Endothelial cell (in vitro differentiated cells): ENCODE results near the gene SOCS7. TPM values are rescaled to one million over a fixed set of nuclear protein-coding genes. Genes with fewer than 3 reads are reported as not detected.

ENCODE experiments used
- DNase-seq: peaks from one replicate; pipeline ENCODE4 v3.0.0; 2021; ENCODE audit warnings: low spot score
- H3K27ac Mint-ChIP-seq: one replicate; pipeline ENCODE4 v1.8.0; 2021; ENCODE audit warnings: mixed read lengths, inconsistent platforms; ENCODE audit not compliant: unreplicated experiment
- H3K27me3 Mint-ChIP-seq: one replicate; pipeline ENCODE4 v1.8.0; 2021; ENCODE audit warnings: mild to moderate bottlenecking, moderate library complexity, mixed read lengths, inconsistent platforms; ENCODE audit not compliant: unreplicated experiment
- H3K36me3 Mint-ChIP-seq: one replicate; pipeline ENCODE4 v1.8.0; 2021; ENCODE audit warnings: mild to moderate bottlenecking, low read depth, mixed read lengths, inconsistent platforms; ENCODE audit not compliant: unreplicated experiment
- H3K4me1 Mint-ChIP-seq: one replicate; pipeline ENCODE4 v1.8.0; 2021; ENCODE audit warnings: mild to moderate bottlenecking, mixed read lengths, inconsistent platforms; ENCODE audit not compliant: unreplicated experiment
- H3K4me3 Mint-ChIP-seq: one replicate; pipeline ENCODE4 v1.8.0; 2021; ENCODE audit warnings: mild to moderate bottlenecking, mixed read lengths, inconsistent platforms; ENCODE audit not compliant: unreplicated experiment
- H3K9me3 Mint-ChIP-seq: one replicate; pipeline ENCODE4 v1.8.0; 2021; ENCODE audit warnings: mixed read lengths, inconsistent platforms; ENCODE audit not compliant: unreplicated experiment
- CTCF ChIP-seq: fragments of 200-600 bp; sonication (generic); IDR thresholded peaks from one replicate; pipeline ENCODE4 v1.5.0; 2021; ENCODE audit warnings: antibody characterized with exemption; ENCODE audit not compliant: unreplicated experiment
- total RNA-seq: library from RNA; stranded (reverse); fragmentation: NEBNext Ultra II Directional; extraction: Animal tissue kit (Norgen Biotek cat#: 25700); gene quantifications from one replicate; pipeline ENCODE4 v1.2.1, GENCODE V29; 2021; ENCODE audit not compliant: unreplicated experiment

Gene SOCS7
- total RNA-seq, 1 donor from 2014 or later: 13.8 TPM

GRCh38 chr17:38329808-38330730, 21.6 kb upstream of the SOCS7 start:
- no peak for DNase-seq
- H3K4me1 Mint-ChIP-seq: peaks cover 49% of the 10 kb centered on the region
- no peak overlapping the region for H3K4me3 Mint-ChIP-seq
- peaks cover 8% of the 10 kb centered on the region for H3K27me3 Mint-ChIP-seq
- peaks cover 4% of the 10 kb centered on the region for H3K36me3 Mint-ChIP-seq
- no peaks in the 10 kb centered on the region for H3K9me3 Mint-ChIP-seq
- TF ChIP-seq CTCF: no peak
- H3K27ac Mint-ChIP-seq: no peak overlapping the region

GRCh38 chr17:38330941-38331411, 20.7 kb upstream of the SOCS7 start:
- TF ChIP-seq CTCF: no peak
- H3K27ac Mint-ChIP-seq: no peak overlapping the region
- H3K27me3 Mint-ChIP-seq: peaks cover 8% of the 10 kb centered on the region
- no peak for DNase-seq
- peaks cover 40% of the 10 kb centered on the region for H3K4me1 Mint-ChIP-seq
- H3K9me3 Mint-ChIP-seq: no peaks in the 10 kb centered on the region
- peaks cover 8% of the 10 kb centered on the region for H3K36me3 Mint-ChIP-seq
- H3K4me3 Mint-ChIP-seq: no peak overlapping the region

GRCh38 chr17:38332735-38333134, 18.9 kb upstream of the SOCS7 start:
- TF ChIP-seq CTCF: no peak
- Mint-ChIP-seq H3K4me3 (no peak overlapping the region), H3K27ac (no peak overlapping the region), H3K36me3 (peaks cover 4% of the 10 kb centered on the region), H3K4me1 (peaks cover 26% of the 10 kb centered on the region), H3K9me3 (no peaks in the 10 kb centered on the region), H3K27me3 (peaks cover 17% of the 10 kb centered on the region)
- no peak for DNase-seq

- DNase-seq: peak; percentile 85
- H3K4me1 Mint-ChIP-seq: peaks cover 18% of the 10 kb centered on the region
- no peaks in the 10 kb centered on the region for H3K9me3 Mint-ChIP-seq
- TF ChIP-seq CTCF: peak; percentile 88
- peaks cover 15% of the 10 kb centered on the region for H3K27me3 Mint-ChIP-seq
- no peak overlapping the region for H3K27ac Mint-ChIP-seq
- peaks cover 4% of the 10 kb centered on the region for H3K36me3 Mint-ChIP-seq
- H3K4me3 Mint-ChIP-seq: no peak overlapping the region
Observed at GRCh38 chr17:38333635-38334295, 17.9 kb upstream of the SOCS7 start.
